ENCODE measurements around the gene ARHGEF28. TPM values are rescaled to one million over a fixed set of nuclear protein-coding genes. Genes with fewer than 3 reads are reported as not detected.

The ARHGEF28 gene
- total and polyA plus RNA-seq, 8 donors, result 14.9 to 36.2 (median 24.6) TPM

DNA sequence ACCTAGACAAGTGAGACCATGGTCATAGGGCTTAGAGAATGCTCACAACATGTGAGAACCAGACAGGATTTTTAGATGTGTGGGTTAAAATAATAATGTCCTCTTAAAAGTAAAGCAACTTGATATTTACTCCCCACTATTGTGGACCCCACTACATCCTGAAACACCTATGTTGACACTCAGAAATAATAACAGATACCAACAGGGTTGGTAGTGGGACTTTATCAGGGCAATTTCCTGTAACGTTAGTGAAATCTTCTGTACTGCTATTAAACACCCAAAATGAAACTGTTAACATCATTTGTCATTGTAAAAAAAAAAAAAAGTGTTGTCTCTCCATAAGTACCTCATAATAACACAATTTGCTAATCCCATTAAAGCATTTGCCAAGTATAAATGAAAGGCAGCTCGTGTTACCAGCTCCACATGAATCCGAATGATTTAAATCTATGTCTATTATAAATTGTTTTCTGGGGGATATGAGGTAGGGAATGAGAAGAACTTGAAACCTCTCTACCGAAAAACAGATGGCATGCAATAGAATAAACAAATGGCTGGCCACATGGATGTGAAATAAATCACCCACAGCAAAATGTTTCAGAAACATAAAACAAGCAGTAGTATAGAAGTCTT, 285.9 kb downstream of the ARHGEF28 start:
- 70 to 71% methylated on average over 4 of the region's 4 CpGs for WGBS, 2 donors
- intact Hi-C loops (cut with DNase I), result no loop called here
- Histone ChIP-seq H3K4me3 (no peak overlapping the region), H3K9me3 (no peaks in the 10 kb centered on the region), H3K4me1 (peaks cover 10 to 11% (median 11%) of the 10 kb centered on the region in 3 donors), H3K36me3 (peaks cover 0 to 22% (median 4%) of the 10 kb centered on the region in 3 donors), H3K27me3 (no peaks in the 10 kb centered on the region), H3K27ac (no peak overlapping the region)
- FAIRE-seq, result no peak
- TF ChIP-seq, protein P1, sequence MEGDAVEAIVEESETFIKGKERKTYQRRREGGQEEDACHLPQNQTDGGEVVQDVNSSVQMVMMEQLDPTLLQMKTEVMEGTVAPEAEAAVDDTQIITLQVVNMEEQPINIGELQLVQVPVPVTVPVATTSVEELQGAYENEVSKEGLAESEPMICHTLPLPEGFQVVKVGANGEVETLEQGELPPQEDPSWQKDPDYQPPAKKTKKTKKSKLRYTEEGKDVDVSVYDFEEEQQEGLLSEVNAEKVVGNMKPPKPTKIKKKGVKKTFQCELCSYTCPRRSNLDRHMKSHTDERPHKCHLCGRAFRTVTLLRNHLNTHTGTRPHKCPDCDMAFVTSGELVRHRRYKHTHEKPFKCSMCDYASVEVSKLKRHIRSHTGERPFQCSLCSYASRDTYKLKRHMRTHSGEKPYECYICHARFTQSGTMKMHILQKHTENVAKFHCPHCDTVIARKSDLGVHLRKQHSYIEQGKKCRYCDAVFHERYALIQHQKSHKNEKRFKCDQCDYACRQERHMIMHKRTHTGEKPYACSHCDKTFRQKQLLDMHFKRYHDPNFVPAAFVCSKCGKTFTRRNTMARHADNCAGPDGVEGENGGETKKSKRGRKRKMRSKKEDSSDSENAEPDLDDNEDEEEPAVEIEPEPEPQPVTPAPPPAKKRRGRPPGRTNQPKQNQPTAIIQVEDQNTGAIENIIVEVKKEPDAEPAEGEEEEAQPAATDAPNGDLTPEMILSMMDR (IDR thresholded peaks at IDR 0.05), result no peak
- no peak for ATAC-seq
- DNase-seq, result no peak

DNA sequence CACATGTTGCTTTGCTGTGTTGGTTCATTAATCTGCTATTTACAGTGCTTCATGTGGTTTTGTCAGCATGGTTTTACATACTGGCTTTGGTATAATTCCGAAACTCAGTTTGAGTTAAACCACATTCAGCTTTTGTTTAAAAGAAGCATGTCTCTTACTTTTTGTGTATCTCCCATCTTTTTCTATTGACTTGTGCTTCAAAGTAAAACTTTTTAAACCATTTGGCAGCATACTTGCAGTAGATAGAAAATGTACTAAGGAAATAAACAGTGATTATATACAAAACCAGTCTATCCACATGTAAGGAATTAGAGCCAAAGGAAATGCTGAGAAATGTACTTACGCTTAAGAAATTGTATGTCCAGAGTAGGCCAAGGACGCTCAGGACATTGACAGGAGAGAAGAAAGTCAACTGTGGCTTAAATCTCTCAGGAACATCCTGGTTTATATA, 286.9 kb downstream of the ARHGEF28 start:
- Histone ChIP-seq H3K27ac (no peak overlapping the region), H3K27me3 (no peaks in the 10 kb centered on the region), H3K36me3 (peaks cover 0 to 22% (median 4%) of the 10 kb centered on the region in 3 donors), H3K4me3 (no peak overlapping the region), H3K4me1 (peaks cover 6 to 11% (median 9%) of the 10 kb centered on the region in 3 donors), H3K9me3 (no peaks in the 10 kb centered on the region)
- intact Hi-C loops (cut with DNase I), result no loop called here
- FAIRE-seq (no peak), DNase-seq (no peak), ATAC-seq (no peak)
- TF ChIP-seq, protein P1 (IDR thresholded peaks at IDR 0.05), result no peak
- WGBS, 2 donors, result 87% methylated on average over 3 of the region's 3 CpGs

DNA sequence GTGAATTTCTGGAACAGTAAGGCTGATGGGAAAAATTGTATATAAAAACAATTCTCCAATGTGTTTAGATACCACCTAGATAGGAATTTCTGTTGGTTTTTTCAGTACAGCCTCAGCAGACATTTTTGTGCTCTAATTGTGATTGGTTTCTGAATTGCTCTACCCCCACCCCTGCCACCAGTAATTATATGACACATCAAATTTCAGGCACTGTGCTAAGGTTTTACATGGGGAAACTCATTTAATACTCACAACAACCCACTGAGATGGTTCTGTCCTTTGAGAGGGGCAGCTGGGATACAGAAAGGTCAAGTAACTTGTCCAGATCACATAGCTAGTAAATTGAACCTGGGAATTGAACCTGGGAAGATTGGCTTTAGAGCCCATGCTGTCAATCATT, 288.0 kb downstream of the ARHGEF28 start:
- intact Hi-C loops (cut with DNase I), result no loop called here

DNA sequence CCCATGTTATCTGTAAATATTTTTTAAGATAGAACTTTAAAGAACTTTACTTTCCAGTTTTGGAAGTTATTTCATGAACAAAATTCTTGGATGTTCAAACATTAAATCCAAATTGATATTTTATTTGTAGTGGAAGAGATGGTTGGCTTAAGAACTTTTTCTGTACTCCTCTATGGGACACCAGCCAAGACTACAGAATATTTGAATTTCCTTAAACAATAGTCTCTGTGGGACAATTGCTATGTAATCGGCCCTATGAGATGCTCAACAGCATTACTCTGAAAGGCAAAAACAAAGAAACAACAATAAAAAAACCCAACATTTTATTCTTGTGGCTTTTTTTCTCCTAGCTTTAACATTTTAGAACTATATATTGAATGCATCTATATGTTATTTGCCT, 289.3 kb downstream of the ARHGEF28 start:
- TF ChIP-seq, protein P1 (IDR thresholded peaks at IDR 0.05), result no peak
- intact Hi-C loops (cut with DNase I), result no loop called here
- Histone ChIP-seq H3K9me3 (no peaks in the 10 kb centered on the region), H3K4me3 (no peak overlapping the region), H3K4me1 (no peaks in the 10 kb centered on the region), H3K36me3 (peaks cover 0 to 11% (median 4%) of the 10 kb centered on the region in 3 donors), H3K27me3 (no peaks in the 10 kb centered on the region), H3K27ac (no peak overlapping the region)
- FAIRE-seq (no peak), DNase-seq (no peak), ATAC-seq (no peak)
- 88 to 93% methylated on average over 1 of the region's 1 CpG for WGBS, 2 donors

More for the DNA sequence above, 288.0 kb downstream of the ARHGEF28 start:
- peaks cover 0 to 22% (median 4%) of the 10 kb centered on the region in 3 donors for H3K36me3 ChIP-seq
- peaks cover 0 to 2% (median 0%) of the 10 kb centered on the region in 3 donors for H3K4me1 ChIP-seq
- FAIRE-seq (no peak), ATAC-seq (no peak), DNase-seq (no peak)
- H3K27ac ChIP-seq, result no peak overlapping the region
- TF ChIP-seq, protein P1 (IDR thresholded peaks at IDR 0.05), result no peak
- H3K27me3 ChIP-seq, result no peaks in the 10 kb centered on the region
- H3K9me3 ChIP-seq, result no peaks in the 10 kb centered on the region
- no peak overlapping the region for H3K4me3 ChIP-seq

DNA sequence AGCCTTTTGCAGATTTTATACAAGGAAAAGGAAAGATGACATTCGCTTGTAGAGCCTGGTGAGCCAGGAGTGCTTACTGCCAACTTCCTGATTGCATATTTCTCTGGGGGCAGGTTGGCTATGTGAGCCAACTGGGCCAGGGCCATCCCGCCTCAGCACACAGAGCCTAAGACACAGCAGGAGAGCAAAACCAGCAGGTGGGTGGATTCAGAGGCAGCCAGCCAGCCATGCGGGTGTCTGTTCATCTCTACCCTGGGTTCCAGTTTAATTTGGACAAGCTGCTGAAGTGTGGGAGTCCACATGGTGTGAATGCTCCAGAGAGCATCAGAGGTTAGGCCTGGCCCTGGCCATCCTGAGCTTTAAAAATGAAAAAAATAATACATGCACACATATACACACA, 291.4 kb downstream of the ARHGEF28 start:
- no peaks in the 10 kb centered on the region for H3K9me3 ChIP-seq
- ATAC-seq, result peak; percentile 77 to 92 (median 89)
- TF ChIP-seq, protein P1 (IDR thresholded peaks at IDR 0.05), result no peak
- 46 to 48% methylated on average over 3 of the region's 3 CpGs for WGBS, 2 donors
- peak overlapping the region in 2 of 4 donors; percentile 27 to 55 for H3K27ac ChIP-seq
- DNase-seq, result peak in 4 of 6 donors; percentile 53 to 63 (median 57)
- no peaks in the 10 kb centered on the region for H3K27me3 ChIP-seq
- no peak for FAIRE-seq
- H3K4me3 ChIP-seq, result no peak overlapping the region
- H3K4me1 ChIP-seq, result peaks cover 3 to 6% (median 3%) of the 10 kb centered on the region in 3 donors
- no peaks in the 10 kb centered on the region for H3K36me3 ChIP-seq
- intact Hi-C loops (cut with DNase I), result no loop called here

Measured in pancreas (tissue), 10 donors.